GM21381 (cell line): ENCODE data around the gene TRIM17.

ENCODE experiments used
- ATAC-seq: cut with Tn5 transposase; IDR thresholded peaks from one replicate; pipeline ENCODE4 v1.9.1; 2021; ENCODE audit warnings: mild to moderate bottlenecking, moderate library complexity; ENCODE audit not compliant: unreplicated experiment

The TRIM17 gene

GRCh38 chr1:228402641-228403025, 14.0 kb downstream of the TRIM17 start:
- ATAC-seq, result no peak

DNA sequence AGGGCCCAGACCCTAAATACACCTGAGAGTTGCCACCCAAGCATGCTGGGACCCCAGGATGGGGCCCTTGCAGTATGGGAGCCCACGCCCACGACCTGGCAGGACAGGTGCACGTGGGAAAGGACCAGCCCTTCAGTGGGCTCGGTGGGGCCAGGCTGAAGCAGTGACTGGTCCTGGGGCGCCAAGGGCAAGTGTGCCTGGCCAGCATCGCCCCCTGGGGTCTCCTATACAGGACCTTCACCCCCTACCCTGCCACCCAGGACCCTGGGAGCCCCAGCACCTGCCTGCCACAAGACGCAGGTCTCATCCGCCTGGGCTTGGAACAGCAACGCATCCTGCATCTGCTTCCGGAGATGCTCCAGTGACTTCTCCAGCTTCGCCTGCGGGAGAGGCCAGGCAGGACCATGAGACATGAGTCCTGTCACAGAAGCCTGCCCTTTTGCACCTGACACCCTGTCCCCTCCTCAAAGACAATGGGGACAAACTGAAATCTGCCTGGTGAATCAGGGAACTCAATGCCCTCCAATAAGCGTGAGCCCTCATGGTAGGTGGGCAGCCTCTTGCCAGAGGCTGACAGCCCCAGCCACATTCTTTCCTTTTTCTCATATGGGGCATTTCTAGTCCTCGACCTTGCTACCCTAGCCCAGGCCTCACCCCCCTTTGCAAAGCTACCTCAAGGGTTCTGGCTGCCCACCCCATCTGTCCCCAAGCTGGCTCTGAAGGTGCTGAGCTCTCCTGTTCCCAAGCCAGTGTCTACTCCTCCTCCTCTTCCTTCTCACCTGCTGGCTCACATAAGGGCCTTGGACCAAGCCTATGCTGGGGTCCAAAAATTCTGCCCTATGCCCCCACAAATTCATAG, 14.7 kb downstream of the TRIM17 start:
- no peak for ATAC-seq

- ATAC-seq, result no peak
Measured at GRCh38 chr1:228400692-228401454, 15.8 kb downstream of the TRIM17 start.

DNA sequence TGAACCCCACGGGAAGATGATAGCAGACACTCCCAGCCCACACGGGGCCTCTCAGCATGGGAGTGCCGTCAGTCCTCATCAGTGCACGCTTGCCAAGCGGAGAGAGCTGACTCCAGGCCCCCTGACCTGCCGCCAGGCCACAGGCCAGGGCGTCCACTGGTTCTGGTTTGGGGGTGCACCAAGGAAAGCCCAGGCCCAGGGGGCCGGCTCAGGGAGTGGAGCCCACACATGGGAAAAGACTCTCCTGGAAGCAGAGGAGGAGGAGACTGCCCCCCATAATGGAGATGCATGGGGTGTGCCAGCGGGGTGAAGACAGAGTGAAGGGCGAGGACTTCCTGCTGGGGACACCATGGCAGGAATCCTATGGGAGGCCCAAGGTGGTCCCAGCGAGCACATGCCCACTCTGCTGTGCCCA, 16.4 kb downstream of the TRIM17 start:
- no peak for ATAC-seq

DNA sequence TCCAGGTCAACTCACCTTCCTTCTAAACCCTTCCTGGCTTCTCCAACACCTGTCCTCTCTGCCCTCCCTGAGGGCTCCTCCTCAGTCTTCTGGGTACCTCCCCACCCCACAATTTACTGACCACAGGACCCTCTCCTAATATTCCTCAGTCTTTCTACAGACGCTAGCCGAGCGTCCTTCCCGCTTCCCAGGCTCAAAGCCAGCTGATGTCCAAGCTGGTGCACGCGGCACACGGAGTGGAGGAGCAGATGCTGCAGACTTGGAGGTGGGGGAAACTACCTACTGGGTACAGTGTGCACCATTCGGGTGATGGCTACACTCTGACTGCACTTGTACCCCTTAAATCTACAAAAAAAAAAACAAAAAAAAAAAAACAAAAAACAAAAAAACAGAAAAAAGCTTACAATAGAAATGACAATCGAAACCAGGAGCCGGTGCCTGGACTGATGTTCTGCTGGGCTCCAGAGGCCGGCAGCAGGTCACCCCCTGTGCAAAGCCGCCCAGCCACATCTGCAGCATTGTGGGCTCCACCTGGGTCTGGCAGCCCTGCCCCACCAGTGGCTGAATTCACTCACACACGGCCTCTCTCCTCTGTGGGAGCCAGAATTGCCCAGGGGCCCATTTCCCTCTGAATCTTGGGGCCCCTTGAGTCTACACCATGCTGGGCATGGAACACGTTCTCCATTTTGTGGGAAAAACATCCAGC, 17.0 kb downstream of the TRIM17 start:
- no peak for ATAC-seq

DNA sequence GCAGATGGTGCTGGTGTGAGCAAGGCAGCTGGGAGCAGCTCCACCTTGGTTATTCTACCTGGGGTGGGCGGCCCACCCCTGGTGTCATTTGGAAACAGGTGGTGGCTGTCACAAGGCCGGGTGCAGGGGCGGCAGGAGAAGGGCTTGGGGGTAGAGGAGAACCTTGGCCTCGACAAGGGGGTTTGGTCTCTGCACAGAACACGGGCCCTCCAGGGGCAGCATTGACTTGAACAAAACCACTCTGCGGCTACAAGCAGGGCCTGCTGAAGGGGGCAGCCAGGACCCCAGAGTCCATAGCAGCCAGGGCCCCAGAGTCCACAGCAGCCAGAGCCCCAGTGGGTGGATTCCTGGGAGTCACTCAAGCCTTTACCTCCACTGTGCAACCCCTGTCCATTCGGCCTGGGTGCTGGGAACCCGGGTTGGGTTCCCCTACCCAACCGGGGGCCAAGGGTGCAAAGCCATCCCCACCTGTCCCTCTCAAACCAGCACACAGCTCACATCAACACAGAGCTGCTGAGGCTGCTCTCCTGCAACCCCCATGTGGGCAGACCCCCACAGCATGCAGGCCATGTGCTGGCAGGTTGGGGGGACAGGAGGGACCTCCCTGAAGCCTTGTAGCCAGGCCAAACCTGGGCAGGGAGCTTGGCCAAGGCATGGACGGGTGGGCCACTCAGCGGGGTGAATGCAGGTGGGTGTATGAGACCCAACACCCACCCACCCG, 17.8 kb downstream of the TRIM17 start:
- no peak for ATAC-seq

DNA sequence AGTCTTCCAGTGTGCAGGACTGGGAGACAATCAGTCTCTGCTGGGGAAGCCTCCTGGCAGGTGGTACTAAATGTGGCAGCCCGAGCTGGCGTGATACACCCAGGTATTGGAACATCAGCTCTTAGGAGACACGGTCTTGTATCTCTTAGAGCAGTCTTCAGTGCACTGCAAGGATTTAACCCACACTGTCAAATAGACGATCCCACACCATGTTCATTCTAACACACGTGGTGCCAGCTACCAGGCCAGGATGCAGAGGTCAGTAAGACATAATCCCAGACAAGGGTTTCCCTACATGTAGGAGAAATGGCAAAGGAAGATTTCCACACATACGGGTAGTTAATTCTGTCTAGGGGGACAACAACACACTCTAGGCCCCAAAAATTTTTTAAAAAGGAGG, 18.7 kb downstream of the TRIM17 start:
- ATAC-seq, result no peak

- no peak for ATAC-seq
Measured at GRCh38 chr1:228396770-228397662, 19.6 kb downstream of the TRIM17 start.

DNA sequence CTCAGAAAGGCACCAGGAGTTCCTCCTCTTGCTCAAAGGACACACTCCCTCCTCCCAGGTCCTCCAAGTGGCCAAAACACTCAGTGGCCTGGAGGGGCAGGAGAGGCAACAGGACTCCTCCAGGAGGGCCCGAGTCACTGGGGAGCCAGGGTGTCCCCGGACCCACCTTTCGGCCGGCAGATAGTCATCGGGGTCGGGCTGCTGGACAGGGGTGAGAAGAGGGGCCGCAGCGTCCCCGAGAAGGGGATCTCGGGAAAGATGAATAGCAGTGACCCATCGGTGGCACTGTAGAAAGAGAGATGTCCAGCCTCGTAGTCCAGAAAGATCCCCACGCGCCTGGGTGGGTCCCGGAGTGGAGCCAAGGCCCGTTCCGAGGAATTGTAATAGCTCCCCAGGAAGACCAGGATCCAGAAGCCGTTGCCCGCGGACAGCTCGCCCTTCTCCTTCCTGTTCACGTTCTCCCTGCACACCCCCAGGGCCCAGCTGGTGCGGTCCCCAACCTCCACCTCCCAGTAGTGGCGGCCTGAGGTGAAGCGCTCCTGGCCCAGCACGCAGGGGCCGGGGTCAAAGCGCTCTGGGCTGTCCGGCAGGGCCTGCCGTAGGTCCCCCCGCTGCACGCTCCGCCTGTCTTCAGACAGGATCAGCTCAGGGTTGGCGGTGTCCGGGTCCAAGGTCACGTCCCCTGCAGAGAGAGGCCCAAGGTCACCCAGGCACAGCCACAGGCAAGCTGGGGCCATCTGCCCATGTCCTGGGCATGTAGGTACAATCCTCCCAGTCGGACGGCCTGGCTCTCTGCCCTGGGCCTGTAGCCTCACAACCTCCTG, 21.9 kb downstream of the TRIM17 start:
- no peak for ATAC-seq

DNA sequence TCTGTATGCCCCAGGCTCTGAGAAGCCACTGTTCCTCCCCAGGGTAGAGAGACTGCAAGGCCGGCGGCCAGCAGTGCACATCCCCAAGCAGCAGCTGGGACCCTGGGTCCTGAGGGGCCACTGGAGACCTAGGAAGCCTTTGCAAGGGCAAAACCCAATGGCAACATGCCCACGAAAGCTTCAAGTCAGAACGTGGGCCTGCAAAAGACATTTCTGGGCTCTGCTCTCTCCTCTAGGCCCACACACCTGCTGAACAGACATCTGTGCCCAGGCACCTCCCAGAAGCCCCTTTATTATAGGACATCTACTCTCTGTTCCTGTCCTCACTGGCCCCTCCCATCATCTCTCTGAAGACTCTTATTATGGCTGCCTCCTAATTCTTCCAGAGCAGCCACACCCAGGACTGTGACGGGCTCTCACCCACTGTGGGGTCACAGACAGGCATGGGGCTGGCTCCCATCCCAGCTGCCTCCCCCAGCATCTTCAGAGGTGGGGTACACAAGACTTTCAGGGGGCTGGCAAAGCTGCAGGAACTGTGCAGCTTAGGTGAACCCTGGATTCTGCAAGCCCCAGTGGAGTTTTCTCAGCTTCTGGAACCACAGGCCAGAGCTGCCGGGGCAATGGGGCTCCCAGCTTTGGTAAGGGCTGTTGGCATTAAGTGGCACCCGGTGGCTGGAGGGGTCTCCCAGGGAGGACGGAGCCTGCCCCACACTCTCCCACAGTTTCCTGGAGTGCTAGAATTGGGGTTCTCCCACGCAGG, 22.7 kb downstream of the TRIM17 start:
- no peak for ATAC-seq

DNA sequence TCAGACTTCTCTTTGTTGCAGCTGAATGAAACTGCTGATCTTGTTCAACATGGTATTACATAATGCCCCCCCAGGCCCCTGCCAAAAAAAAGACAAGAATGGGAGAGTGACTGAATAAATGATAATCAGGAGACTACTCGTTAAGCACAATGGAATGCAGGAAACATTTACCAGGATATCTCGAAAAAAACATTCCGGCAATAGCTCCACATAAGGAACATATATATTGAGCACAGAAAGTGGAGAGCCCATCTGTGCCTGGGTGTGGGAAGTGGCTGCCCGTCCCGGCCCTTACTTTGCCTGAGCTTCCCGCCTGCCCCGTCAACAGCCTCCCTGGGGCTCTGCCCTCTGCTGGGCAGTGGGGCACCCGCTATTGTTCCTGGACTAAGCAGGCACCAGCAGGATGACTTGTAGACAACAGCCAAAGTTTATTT, 23.4 kb downstream of the TRIM17 start:
- ATAC-seq, result no peak

- no peak for ATAC-seq
Measured at GRCh38 chr1:228392111-228392936, 24.3 kb downstream of the TRIM17 start.

- no peak for ATAC-seq
Measured at GRCh38 chr1:228391411-228392020, 25.1 kb downstream of the TRIM17 start.

DNA sequence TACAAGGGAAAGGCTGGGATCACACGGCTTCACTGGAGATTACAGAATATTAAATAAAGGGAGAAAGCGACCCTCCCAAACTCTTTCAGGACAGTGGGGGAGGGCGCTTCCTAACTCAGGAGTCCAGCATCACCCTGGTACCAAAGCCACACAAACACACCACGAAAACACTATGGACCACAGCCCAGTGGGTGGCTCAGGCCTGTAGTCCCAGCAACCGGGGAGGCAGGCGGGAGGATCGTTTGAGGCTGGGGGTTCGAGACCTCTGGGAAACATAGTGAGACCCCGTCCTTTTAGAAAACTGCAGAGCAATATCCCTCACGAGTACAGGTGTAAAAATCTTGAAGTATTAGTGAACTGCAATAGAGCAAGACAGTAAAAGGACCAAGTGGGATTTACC, 26.0 kb downstream of the TRIM17 start:
- no peak for ATAC-seq

DNA sequence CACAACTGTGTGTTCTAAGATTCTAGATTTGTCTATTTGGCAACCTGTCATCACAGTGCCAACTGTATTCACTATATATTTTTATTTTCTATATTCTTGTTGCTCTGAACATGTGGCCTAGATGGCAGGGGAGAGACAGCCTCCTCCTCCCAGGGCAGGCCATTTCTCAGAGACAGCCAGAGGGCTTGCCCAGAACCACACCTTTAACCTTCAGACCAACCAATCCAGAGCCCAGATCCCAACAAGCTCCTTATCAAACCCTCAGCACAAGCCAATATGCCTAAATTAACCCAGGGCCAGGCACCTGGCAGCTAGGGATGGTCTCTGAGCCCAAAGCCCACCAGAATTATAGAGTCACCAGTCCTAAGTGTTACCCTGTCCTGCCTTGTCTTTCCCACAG, 29.3 kb downstream of the TRIM17 start:
- no peak for ATAC-seq

- no peak for ATAC-seq
Measured at GRCh38 chr1:228385232-228385631, 31.4 kb downstream of the TRIM17 start.

DNA sequence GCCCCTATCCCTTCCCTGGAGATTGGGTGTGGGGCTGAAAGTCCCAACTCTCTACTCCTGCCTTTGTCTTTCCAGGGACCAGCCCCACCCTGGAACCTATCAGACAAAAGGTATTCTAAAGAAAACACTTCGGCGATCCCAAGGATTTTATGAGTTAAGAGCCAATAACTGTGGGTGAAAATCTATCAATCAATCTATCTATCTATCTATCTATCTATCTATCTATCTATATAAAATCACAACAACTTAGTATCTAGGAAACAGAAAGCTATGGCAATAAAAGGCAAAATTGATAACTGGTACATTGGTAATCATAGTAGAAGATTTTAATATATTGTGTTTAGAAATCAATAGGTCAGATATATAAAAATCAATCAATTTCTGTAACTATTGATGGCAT, 32.9 kb downstream of the TRIM17 start:
- no peak for ATAC-seq
